HG03060 (cell line): ENCODE measurements around the gene IFITM5.
"Not testable (repeated sequence)": the region's sequence is repeated elsewhere in the genome, so short reads cannot be mapped to it uniquely, and the experiment has no call there.

ENCODE experiments used
- ATAC-seq: cut with Tn5 transposase; IDR thresholded peaks from one replicate; pipeline ENCODE4 v1.9.1; 2021; ENCODE audit warnings: low read depth, moderate number of reproducible peaks; ENCODE audit not compliant: unreplicated experiment

The IFITM5 gene

GRCh38 chr11:313304-313786 lies 14.0 kb upstream of the IFITM5 start:
- ATAC-seq, result no peak

- no peak for ATAC-seq
Observed at GRCh38 chr11:312092-312816, 12.9 kb upstream of the IFITM5 start.

GRCh38 chr11:311013-311748 lies 11.9 kb upstream of the IFITM5 start:
- not testable (repeated sequence) for ATAC-seq

GRCh38 chr11:309979-310572 lies 10.8 kb upstream of the IFITM5 start:
- ATAC-seq, result not testable (repeated sequence)

- ATAC-seq, result not testable (repeated sequence)
Observed at GRCh38 chr11:308740-309665, 9.7 kb upstream of the IFITM5 start.

GRCh38 chr11:307766-308708 lies 8.7 kb upstream of the IFITM5 start, which contains the start of gene IFITM2:
IFITM2 (plus strand) TSS chr11:307816; CDS start chr11:308193, 377 bp downstream.
- ATAC-seq, result not testable (repeated sequence)

- ATAC-seq, result no peak
Observed at GRCh38 chr11:306645-307371, 7.5 kb upstream of the IFITM5 start.

GRCh38 chr11:305844-306211 lies 6.5 kb upstream of the IFITM5 start:
- no peak for ATAC-seq

GRCh38 chr11:304915-305843 lies 5.9 kb upstream of the IFITM5 start:
- ATAC-seq, result no peak

- no peak for ATAC-seq
Observed at GRCh38 chr11:304061-304506, 4.8 kb upstream of the IFITM5 start.

- ATAC-seq, result no peak
Observed at GRCh38 chr11:303363-303762, 4.0 kb upstream of the IFITM5 start.

GRCh38 chr11:299951-300735 lies 817 bp upstream of the IFITM5 start:
- no peak for ATAC-seq

- ATAC-seq, result no peak
Observed at GRCh38 chr11:298406-299065, 790 bp downstream of the IFITM5 start.

GRCh38 chr11:297586-298405 lies 1.5 kb downstream of the IFITM5 start:
- no peak for ATAC-seq

- no peak for ATAC-seq
Observed at GRCh38 chr11:297051-297585, 2.2 kb downstream of the IFITM5 start.
